Measurements from ENCODE around the gene CIT. TPM values are rescaled to one million over a fixed set of nuclear protein-coding genes. Genes with fewer than 3 reads are reported as not detected.

The CIT gene
- total and polyA plus RNA-seq, 2 experiments from 2014 or later, result 1.4 to 30.3 TPM

- H3K27me3 ChIP-seq, result no peaks in the 10 kb centered on the region
- H3K9me3 ChIP-seq (ENCODE audit: low read depth), result no peaks in the 10 kb centered on the region
- DNase-seq (ENCODE audit: low read depth in 1 of 2, low spot score in 1 of 2), result no peak
- no peaks in the 10 kb centered on the region for H3K4me1 ChIP-seq (ENCODE audit: low read depth)
- no peak overlapping the region for H3K4me3 ChIP-seq
- no peak overlapping the region for H3K27ac ChIP-seq
- H3K36me3 ChIP-seq, result no peaks in the 10 kb centered on the region
- no peak for TF ChIP-seq CTCF (IDR thresholded peaks at IDR 0.05; ENCODE audit: low read depth, low read length)
These were observed 57.8 kb downstream of the CIT start for GRCh38 chr12:119819322-119819721.

- no peaks in the 10 kb centered on the region for H3K36me3 ChIP-seq
- H3K4me1 ChIP-seq (ENCODE audit: low read depth), result no peaks in the 10 kb centered on the region
- no peak overlapping the region for H3K4me3 ChIP-seq
- TF ChIP-seq CTCF (IDR thresholded peaks at IDR 0.05; ENCODE audit: low read depth, low read length), result no peak
- no peaks in the 10 kb centered on the region for H3K27me3 ChIP-seq
- no peaks in the 10 kb centered on the region for H3K9me3 ChIP-seq (ENCODE audit: low read depth)
- DNase-seq (ENCODE audit: low read depth in 1 of 2, low spot score in 1 of 2), result no peak
- H3K27ac ChIP-seq, result no peak overlapping the region
These were observed 59.4 kb downstream of the CIT start for GRCh38 chr12:119817546-119818343.

- H3K36me3 ChIP-seq, result no peaks in the 10 kb centered on the region
- no peak for TF ChIP-seq CTCF (IDR thresholded peaks at IDR 0.05; ENCODE audit: low read depth, low read length)
- DNase-seq (ENCODE audit: low read depth in 1 of 2, low spot score in 1 of 2), result no peak
These were observed 68.1 kb downstream of the CIT start for GRCh38 chr12:119809023-119809422.

GRCh38 chr12:119808441-119808840, 68.7 kb downstream of the CIT start:
- H3K27me3 ChIP-seq, result no peaks in the 10 kb centered on the region
- TF ChIP-seq CTCF (IDR thresholded peaks at IDR 0.05; ENCODE audit: low read depth, low read length), result no peak
- H3K4me1 ChIP-seq (ENCODE audit: low read depth), result peaks cover 4% of the 10 kb centered on the region
- no peak for DNase-seq (ENCODE audit: low read depth in 1 of 2, low spot score in 1 of 2)
- H3K9me3 ChIP-seq (ENCODE audit: low read depth), result no peaks in the 10 kb centered on the region
- H3K27ac ChIP-seq, result no peak overlapping the region
- H3K4me3 ChIP-seq, result no peak overlapping the region
- H3K36me3 ChIP-seq, result no peaks in the 10 kb centered on the region

More at GRCh38 chr12:119809023-119809422, 68.1 kb downstream of the CIT start:
- Histone ChIP-seq H3K27me3 (no peaks in the 10 kb centered on the region), H3K4me3 (no peak overlapping the region), H3K9me3 (ENCODE audit: low read depth) (no peaks in the 10 kb centered on the region), H3K27ac (no peak overlapping the region), H3K4me1 (ENCODE audit: low read depth) (peaks cover 4% of the 10 kb centered on the region)

GRCh38 chr12:119807380-119807779, 69.7 kb downstream of the CIT start:
- Histone ChIP-seq H3K36me3 (no peaks in the 10 kb centered on the region), H3K4me3 (no peak overlapping the region), H3K27ac (no peak overlapping the region), H3K4me1 (ENCODE audit: low read depth) (peaks cover 4% of the 10 kb centered on the region), H3K9me3 (ENCODE audit: low read depth) (no peaks in the 10 kb centered on the region), H3K27me3 (no peaks in the 10 kb centered on the region)
- TF ChIP-seq CTCF (IDR thresholded peaks at IDR 0.05; ENCODE audit: low read depth, low read length), result no peak
- DNase-seq (ENCODE audit: low read depth in 1 of 2, low spot score in 1 of 2), result no peak

Measured in cardiac muscle cell (in vitro differentiated cells and primary cell).